ENCODE measurements around the gene CFAP73.

DNA sequence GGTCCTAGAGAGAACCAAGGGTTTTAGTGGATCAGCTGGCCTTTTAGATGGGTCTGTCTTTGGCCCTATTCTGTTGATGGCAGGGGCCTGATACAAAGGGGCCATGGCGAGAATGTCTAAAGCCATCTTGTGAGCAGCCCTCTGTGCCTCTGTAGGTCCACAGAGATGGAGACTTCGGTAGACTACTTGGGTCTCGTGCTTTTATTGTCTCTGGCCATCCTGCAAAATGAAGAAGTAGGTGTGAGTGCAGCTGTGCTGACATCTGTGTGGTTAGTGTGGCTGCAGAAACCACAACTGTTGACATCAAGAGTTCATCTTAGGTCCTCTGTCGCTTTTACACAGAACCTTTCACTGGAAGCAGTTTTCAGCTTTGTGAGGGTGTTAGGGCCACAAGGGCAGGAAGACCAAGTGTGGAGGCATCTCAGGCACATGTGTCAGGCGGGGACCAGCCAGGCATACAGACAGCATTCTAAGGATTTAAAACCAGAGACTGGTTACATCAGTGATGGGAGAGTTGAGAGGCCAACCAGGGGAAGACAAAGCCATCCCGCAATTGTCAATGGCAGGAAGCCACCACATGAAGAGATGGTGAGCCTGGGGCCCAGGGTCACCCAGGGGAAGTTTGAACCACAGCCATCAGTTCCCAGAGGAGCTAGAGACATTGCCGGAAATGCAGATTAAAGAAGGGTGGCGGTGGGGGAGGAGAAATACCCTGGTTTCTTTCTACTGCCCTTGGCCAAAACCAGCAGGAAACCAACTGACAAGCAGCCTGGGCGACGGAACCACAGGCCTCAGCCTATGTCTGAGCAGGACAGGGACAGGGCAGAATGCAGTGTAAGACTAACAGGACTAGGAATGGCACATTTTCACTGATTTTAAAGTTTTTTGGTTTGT, 58.8 kb downstream of the CFAP73 start:
- TF ChIP-seq POLR2AphosphoS5 (IDR thresholded peaks at IDR 0.05) (no peak), POLR2A (IDR thresholded peaks at IDR 0.05) (no peak)
- TF ChIP-seq, protein P1, sequence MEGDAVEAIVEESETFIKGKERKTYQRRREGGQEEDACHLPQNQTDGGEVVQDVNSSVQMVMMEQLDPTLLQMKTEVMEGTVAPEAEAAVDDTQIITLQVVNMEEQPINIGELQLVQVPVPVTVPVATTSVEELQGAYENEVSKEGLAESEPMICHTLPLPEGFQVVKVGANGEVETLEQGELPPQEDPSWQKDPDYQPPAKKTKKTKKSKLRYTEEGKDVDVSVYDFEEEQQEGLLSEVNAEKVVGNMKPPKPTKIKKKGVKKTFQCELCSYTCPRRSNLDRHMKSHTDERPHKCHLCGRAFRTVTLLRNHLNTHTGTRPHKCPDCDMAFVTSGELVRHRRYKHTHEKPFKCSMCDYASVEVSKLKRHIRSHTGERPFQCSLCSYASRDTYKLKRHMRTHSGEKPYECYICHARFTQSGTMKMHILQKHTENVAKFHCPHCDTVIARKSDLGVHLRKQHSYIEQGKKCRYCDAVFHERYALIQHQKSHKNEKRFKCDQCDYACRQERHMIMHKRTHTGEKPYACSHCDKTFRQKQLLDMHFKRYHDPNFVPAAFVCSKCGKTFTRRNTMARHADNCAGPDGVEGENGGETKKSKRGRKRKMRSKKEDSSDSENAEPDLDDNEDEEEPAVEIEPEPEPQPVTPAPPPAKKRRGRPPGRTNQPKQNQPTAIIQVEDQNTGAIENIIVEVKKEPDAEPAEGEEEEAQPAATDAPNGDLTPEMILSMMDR (IDR thresholded peaks at IDR 0.05): no peak
